GM12878 (cell line): Measurements from ENCODE around the gene SAMD9L. TPM values are rescaled to one million over a fixed set of nuclear protein-coding genes. Genes with fewer than 3 reads are reported as not detected.

ENCODE experiments used
- ATAC-seq: fragments of 200-7000 bp; cut with Tn5 transposase; 3 replicates; pipeline ENCODE4 v1.9.1; 2020; ENCODE audit warnings: mild to moderate bottlenecking, moderate library complexity
- BruUV-seq: library from RNA; stranded (reverse); fragments of 400-500 nt; replicated peaks from 2 replicates; lab custom pipeline; 2021; lab: Mats Ljungman, UMichigan
- CTCF ChIA-PET: fragments of 300-600 bp; sonication (Branson Sonifier 250); formaldehyde crosslinking; extraction: SDS; loops from one replicate; lab custom pipeline; 2021; ENCODE audit warnings: inconsistent platforms; lab: Yijun Ruan, JAX
- POLR2A ChIA-PET: fragments of 350-600 bp; formaldehyde crosslinking; extraction: SDS; loops from one replicate; lab custom pipeline; 2021; ENCODE audit warnings: inconsistent platforms; lab: Charles Lee
- RAD21 ChIA-PET: fragments of 300-600 bp; sonication (Branson Sonifier 250); formaldehyde crosslinking; loops from one replicate; lab custom pipeline; 2023; ENCODE audit warnings: antibody characterized with exemption; ENCODE audit not compliant: unreplicated experiment; lab: Charles Lee
- SMC1A ChIA-PET: fragments of 300-600 bp; sonication (Branson Sonifier 250); formaldehyde crosslinking; loops from one replicate; lab custom pipeline; 2023; ENCODE audit not compliant: unreplicated experiment, uncharacterized antibody; lab: Charles Lee
- DNase-seq: peaks from one replicate; pipeline ENCODE4 v3.0.0-alpha.2; 2011; ENCODE audit warnings: low read depth, low spot score
- FAIRE-seq: peaks from 3 replicates; lab custom pipeline; 2011; peaks lifted over from hg19 to GRCh38; lab: Jason Lieb, UNC
- H2AFZ ChIP-seq: 2 replicates; pipeline ENCODE4 v1.6.0; 2011; ENCODE audit warnings: low read depth, low read length, control low read depth; ENCODE audit not compliant: control insufficient read depth
- H3K27ac ChIP-seq: 2 replicates; pipeline ENCODE4 v1.5.1; 2011; ENCODE audit warnings: control low read depth; ENCODE audit not compliant: control insufficient read depth, insufficient read depth
- H3K27me3 ChIP-seq, 2 experiments: replicated peaks in 1 of 2; 2 replicates each; pipeline versions ENCODE4 v1.6.0 to v1.6.1; 2011; ENCODE audit warnings: low read length in 1 of 2; ENCODE audit not compliant: control insufficient read depth in 2 of 2, insufficient read depth in 2 of 2
- H3K36me3 ChIP-seq, 2 experiments: 2 replicates each; pipeline ENCODE4 v1.5.1; 2011; ENCODE audit warnings: low read length in 1 of 2; ENCODE audit not compliant: control insufficient read depth in 2 of 2, insufficient read depth in 2 of 2
- H3K4me1 ChIP-seq: 2 replicates; pipeline ENCODE4 v1.6.1; 2011; ENCODE audit warnings: mild to moderate bottlenecking, low read length, moderate library complexity, mixed read lengths; ENCODE audit not compliant: control insufficient read depth, insufficient read depth
- H3K4me2 ChIP-seq: 2 replicates; pipeline ENCODE4 v1.6.0; 2011; ENCODE audit warnings: control low read depth; ENCODE audit not compliant: control insufficient read depth, insufficient read depth
- H3K4me3 ChIP-seq: fragments of 200-600 bp; sonication (generic); 2 replicates; pipeline ENCODE4 v1.5.1; 2016
- H3K79me2 ChIP-seq: 2 replicates; pipeline ENCODE4 v1.6.0; 2011; ENCODE audit warnings: low read length; ENCODE audit not compliant: control insufficient read depth, insufficient read depth
- H3K9ac ChIP-seq: 2 replicates; pipeline ENCODE4 v1.8.0; 2011; ENCODE audit warnings: low read length, control low read depth, mixed read lengths; ENCODE audit not compliant: control insufficient read depth, insufficient read depth
- H3K9me3 ChIP-seq: replicated peaks from 3 replicates; pipeline ENCODE4 v1.5.1; 2011; ENCODE audit warnings: mild to moderate bottlenecking, low read length; ENCODE audit not compliant: control insufficient read depth, insufficient read depth
- H4K20me1 ChIP-seq: 2 replicates; pipeline ENCODE4 v1.6.0; 2011; ENCODE audit not compliant: control insufficient read depth, insufficient read depth
- CHD1 ChIP-seq: IDR thresholded peaks from 2 replicates; pipeline ENCODE4 v1.6.1; 2012; ENCODE audit warnings: low read depth, low read length, improper control_type of control experiment
- CHD4 ChIP-seq: fragments of 200-600 bp; sonication (generic); IDR thresholded peaks from 2 replicates; pipeline ENCODE4 v1.6.1; 2016; ENCODE audit warnings: mild to moderate bottlenecking
- ELK1 ChIP-seq: IDR thresholded peaks from 2 replicates; pipeline ENCODE4 v1.6.1; 2012; ENCODE audit warnings: low read depth, low read length, improper control_type of control experiment
- HDGF ChIP-seq: fragments of 450-650 bp; IDR thresholded peaks from 2 replicates; pipeline ENCODE4 v1.6.1; 2016; ENCODE audit warnings: antibody characterized with exemption
- NR2C2 ChIP-seq: IDR thresholded peaks from 2 replicates; pipeline ENCODE4 v1.6.1; 2011; ENCODE audit warnings: borderline replicate concordance, low read depth; ENCODE audit not compliant: control insufficient read depth, insufficient read length
- SMAD1 ChIP-seq: fragments of 450-650 bp; IDR thresholded peaks from 2 replicates; pipeline ENCODE4 v1.6.1; 2018; ENCODE audit warnings: mild to moderate bottlenecking, low read depth; ENCODE audit not compliant: partially characterized antibody
- WRNIP1 ChIP-seq: IDR thresholded peaks from 2 replicates; pipeline ENCODE4 v1.6.1; 2011; ENCODE audit warnings: low read depth, low read length, improper control_type of control experiment, borderline replicate concordance
- ZBTB40 ChIP-seq: fragments of 450-650 bp; IDR thresholded peaks from 2 replicates; pipeline ENCODE4 v1.6.1; 2016; ENCODE audit warnings: mild to moderate bottlenecking, moderate library complexity, borderline replicate concordance
- WGBS: methylation state at CpG from one replicate; pipeline ENCODE4 v1.1.6; 2016; ENCODE audit warnings: low lambda C conversion rate; ENCODE audit not compliant: insufficient replicate concordance, insufficient coverage; ENCODE audit errors: missing lambda C conversion rate; 5-methylcytosine and 5-hydroxymethylcytosine counted together
- in situ Hi-C: fragments of 300-500 bp; cut with MboI; formaldehyde crosslinking; loops from 9 replicates; pipeline ENCODE4 v1.14.3; 2018; ENCODE audit warnings: mixed read lengths
- intact Hi-C: fragments of 100-400 bp; cut with micrococcal nuclease; formaldehyde crosslinking; loops from one replicate; pipeline ENCODE4 v1.14.2; 2022; ENCODE audit not compliant: unreplicated experiment
- polyA plus RNA-seq, 11 experiments: library from polyadenylated mRNA; depleted of rRNA in 4 of 11; unstranded in 6 of 11; stranded (reverse) in 5 of 11; fragments of >200 nt; fragmentation: Nextera tagmentation in 4 of 11; fragmentation: Illumina TruSeq in 1 of 11; extraction: Ambion mirVana in 4 of 11; extraction: Trizol in 1 of 11; gene quantifications; 1 replicate in 1 of 11; 2 replicates in 10 of 11; pipeline versions ENCODE4 v1.2.1 to v1.2.3, GENCODE V29; 2011 to 2016; ENCODE audit warnings: inconsistent platforms in 2 of 11, missing spikeins in 2 of 11, low read depth in 1 of 11
- total RNA-seq, 4 experiments: library from RNA; depleted of rRNA in 3 of 4; stranded (reverse); fragments of >200 nt in 3 of 4; fragmentation: Illumina TruSeq in 1 of 4; extraction: Trizol in 1 of 4; gene quantifications; 2 replicates each; pipeline versions ENCODE4 v1.2.1 to v1.2.3, GENCODE V29; 2013 to 2021

Gene SAMD9L
- total and polyA plus RNA-seq, 10 of the 15 experiments (the other 5 are each of a cell fraction or from before 2014, with no cell fraction given), result 22.3 to 51.3 (median 29.6) TPM

- no peak for FAIRE-seq
- no peak overlapping the region for H2AFZ ChIP-seq
- H3K4me3 ChIP-seq, result no peak overlapping the region
- no peak for TF ChIP-seq CHD1
- TF ChIP-seq NR2C2, result no peak
- TF ChIP-seq ELK1, result no peak
- TF ChIP-seq CHD4, result no peak
- TF ChIP-seq WRNIP1, result no peak
- no peak for TF ChIP-seq SMAD1
- no peak for TF ChIP-seq HDGF
- TF ChIP-seq ZBTB40, result no peak
- POLR2A ChIA-PET, result no interaction called here
- H3K9ac ChIP-seq, result no peak overlapping the region
- WGBS, result 98% methylated on average over 3 of the region's 3 CpGs
- H3K27ac ChIP-seq, result no peak overlapping the region
- BruUV-seq, result no TSS peak
- in situ Hi-C loops (no loop called here), intact Hi-C loops (no loop called here)
- peaks cover 7% of the 10 kb centered on the region for H3K79me2 ChIP-seq
- peaks cover under 1% of the 10 kb centered on the region; the same call in 1 of the 2 replicates for H3K4me1 ChIP-seq
- CTCF ChIA-PET, result interaction anchor here (0.6 kb wide), 1 partner anchor 10 kb away, joined by 3 read pairs; no protein-coding TSS in a partner anchor
- no peak for ATAC-seq
- H3K36me3 ChIP-seq, result peaks cover 4 to 52% of the 10 kb centered on the region in 2 experiments
- SMC1A ChIA-PET, result no interaction called here
- no peaks in the 10 kb centered on the region for H3K27me3 ChIP-seq
- RAD21 ChIA-PET, result no interaction called here
- DNase-seq, result no peak
- no peaks in the 10 kb centered on the region for H4K20me1 ChIP-seq
- peaks cover 7% of the 10 kb centered on the region for H3K9me3 ChIP-seq
- no peak overlapping the region for H3K4me2 ChIP-seq
These were observed 7.5 kb downstream of the SAMD9L start for GRCh38 chr7:93140582-93141191.
